Astrocyte (in vitro differentiated cells and primary cell): Measurements from ENCODE around the gene SMPD3. TPM values are rescaled to one million over a fixed set of nuclear protein-coding genes. Genes with fewer than 3 reads are reported as not detected.

Experiments
- DNase-seq: peaks from one replicate; pipeline ENCODE4 v3.0.0-alpha.2; 2010; ENCODE audit warnings: low read depth
- FAIRE-seq: peaks from 2 replicates; lab custom pipeline; 2011; peaks lifted over from hg19 to GRCh38; lab: Jason Lieb, UNC
- H2AFZ ChIP-seq: 2 replicates; pipeline ENCODE4 v1.6.0; 2012; ENCODE audit warnings: low read depth, low read length, inconsistent platforms
- H3K27ac ChIP-seq: 2 replicates; pipeline ENCODE4 v1.5.1; 2011; ENCODE audit warnings: low read depth, low read length, inconsistent platforms
- H3K27me3 ChIP-seq: 2 replicates; pipeline ENCODE4 v1.6.0; 2011; ENCODE audit warnings: low read length, inconsistent platforms; ENCODE audit not compliant: insufficient read depth
- H3K36me3 ChIP-seq: 2 replicates; pipeline ENCODE4 v1.5.1; 2011; ENCODE audit warnings: low read length, inconsistent platforms; ENCODE audit not compliant: insufficient read depth
- H3K4me1 ChIP-seq: 2 replicates; pipeline ENCODE4 v1.5.1; 2011; ENCODE audit warnings: low read length, inconsistent platforms; ENCODE audit not compliant: insufficient read depth
- H3K4me2 ChIP-seq: 2 replicates; pipeline ENCODE4 v1.6.0; 2012; ENCODE audit warnings: low read length, inconsistent platforms
- H3K4me3 ChIP-seq: 2 replicates; pipeline ENCODE4 v1.5.1; 2011; ENCODE audit warnings: low read depth, mild to moderate bottlenecking, low read length, inconsistent platforms; ENCODE audit not compliant: insufficient read depth
- H3K79me2 ChIP-seq: 2 replicates; pipeline ENCODE4 v1.6.0; 2012; ENCODE audit warnings: mild to moderate bottlenecking, low read length, inconsistent platforms; ENCODE audit not compliant: insufficient read depth
- H3K9ac ChIP-seq: 2 replicates; pipeline ENCODE4 v1.6.0; 2012; ENCODE audit warnings: mild to moderate bottlenecking, low read length, inconsistent platforms
- H3K9me3 ChIP-seq: 2 replicates; pipeline ENCODE4 v1.5.1; 2012; ENCODE audit warnings: low read depth, mild to moderate bottlenecking, low read length, inconsistent platforms; ENCODE audit not compliant: insufficient read depth
- H4K20me1 ChIP-seq: 2 replicates; pipeline ENCODE4 v1.6.0; 2012; ENCODE audit warnings: low read length, inconsistent platforms; ENCODE audit not compliant: insufficient read depth
- H3K27ac Mint-ChIP-seq: one replicate; pipeline ENCODE4 v1.8.0; 2021; ENCODE audit warnings: mild to moderate bottlenecking, mixed read lengths; ENCODE audit not compliant: unreplicated experiment
- H3K27me3 Mint-ChIP-seq: one replicate; pipeline ENCODE4 v1.8.0; 2021; ENCODE audit warnings: low read depth, mixed read lengths; ENCODE audit not compliant: unreplicated experiment
- H3K36me3 Mint-ChIP-seq: one replicate; pipeline ENCODE4 v1.8.0; 2021; ENCODE audit warnings: low read depth, mixed read lengths; ENCODE audit not compliant: unreplicated experiment
- H3K4me1 Mint-ChIP-seq: one replicate; pipeline ENCODE4 v1.8.0; 2021; ENCODE audit warnings: low read depth, mixed read lengths; ENCODE audit not compliant: unreplicated experiment
- H3K4me3 Mint-ChIP-seq: one replicate; pipeline ENCODE4 v1.8.0; 2021; ENCODE audit warnings: mild to moderate bottlenecking, moderate library complexity, mixed read lengths; ENCODE audit not compliant: unreplicated experiment
- H3K9me3 Mint-ChIP-seq: one replicate; pipeline ENCODE4 v1.8.0; 2021; ENCODE audit warnings: mild to moderate bottlenecking, mixed read lengths; ENCODE audit not compliant: unreplicated experiment
- EZH2 ChIP-seq: IDR thresholded peaks from 2 replicates; pipeline ENCODE4 v1.6.1; 2012; ENCODE audit warnings: mild to moderate bottlenecking, low read length, inconsistent platforms; ENCODE audit not compliant: insufficient read depth
- total RNA-seq: library from RNA; stranded (reverse); gene quantifications from 2 replicates; pipeline ENCODE4 v1.2.1, GENCODE V29; 2021
- TF ChIP-seq, protein P1 (sequence below): IDR thresholded peaks from 2 replicates; pipeline ENCODE4 v1.5.1; 2011; ENCODE audit warnings: low read depth, mild to moderate bottlenecking, inconsistent platforms, low read length, moderate library complexity; ENCODE audit not compliant: insufficient read depth

Gene SMPD3
- total RNA-seq, 1 donor from 2014 or later = 0.25 TPM

- H3K27me3 ChIP-seq = no peaks in the 10 kb centered on the region
- no peaks in the 10 kb centered on the region for H3K36me3 ChIP-seq
- DNase-seq (no peak), FAIRE-seq (no peak)
- no peak overlapping the region for H3K4me2 ChIP-seq
- Mint-ChIP-seq H3K27me3 (peaks cover 19% of the 10 kb centered on the region), H3K4me1 (peaks cover 7% of the 10 kb centered on the region), H3K27ac (no peak overlapping the region), H3K9me3 (peaks cover 2% of the 10 kb centered on the region), H3K4me3 (no peak overlapping the region), H3K36me3 (peaks cover 1% of the 10 kb centered on the region)
- H4K20me1 ChIP-seq = no peaks in the 10 kb centered on the region
- no peaks in the 10 kb centered on the region for H3K4me1 ChIP-seq
- H3K9me3 ChIP-seq = no peaks in the 10 kb centered on the region
- no peak overlapping the region for H2AFZ ChIP-seq
- no peak overlapping the region for H3K4me3 ChIP-seq
- no peak overlapping the region for H3K27ac ChIP-seq
- no peaks in the 10 kb centered on the region for H3K79me2 ChIP-seq
- TF ChIP-seq, protein P1, sequence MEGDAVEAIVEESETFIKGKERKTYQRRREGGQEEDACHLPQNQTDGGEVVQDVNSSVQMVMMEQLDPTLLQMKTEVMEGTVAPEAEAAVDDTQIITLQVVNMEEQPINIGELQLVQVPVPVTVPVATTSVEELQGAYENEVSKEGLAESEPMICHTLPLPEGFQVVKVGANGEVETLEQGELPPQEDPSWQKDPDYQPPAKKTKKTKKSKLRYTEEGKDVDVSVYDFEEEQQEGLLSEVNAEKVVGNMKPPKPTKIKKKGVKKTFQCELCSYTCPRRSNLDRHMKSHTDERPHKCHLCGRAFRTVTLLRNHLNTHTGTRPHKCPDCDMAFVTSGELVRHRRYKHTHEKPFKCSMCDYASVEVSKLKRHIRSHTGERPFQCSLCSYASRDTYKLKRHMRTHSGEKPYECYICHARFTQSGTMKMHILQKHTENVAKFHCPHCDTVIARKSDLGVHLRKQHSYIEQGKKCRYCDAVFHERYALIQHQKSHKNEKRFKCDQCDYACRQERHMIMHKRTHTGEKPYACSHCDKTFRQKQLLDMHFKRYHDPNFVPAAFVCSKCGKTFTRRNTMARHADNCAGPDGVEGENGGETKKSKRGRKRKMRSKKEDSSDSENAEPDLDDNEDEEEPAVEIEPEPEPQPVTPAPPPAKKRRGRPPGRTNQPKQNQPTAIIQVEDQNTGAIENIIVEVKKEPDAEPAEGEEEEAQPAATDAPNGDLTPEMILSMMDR = no peak
- TF ChIP-seq EZH2 = no peak
- H3K9ac ChIP-seq = no peak overlapping the region
These were observed 7.3 kb upstream of the SMPD3 start for GRCh38 chr16:68455631-68456030.

GRCh38 chr16:68454920-68455435, 6.7 kb upstream of the SMPD3 start:
- H2AFZ ChIP-seq = no peak overlapping the region
- no peak overlapping the region for H3K4me3 ChIP-seq
- no peaks in the 10 kb centered on the region for H3K27me3 ChIP-seq
- peaks cover 2% of the 10 kb centered on the region for H3K9me3 Mint-ChIP-seq
- peaks cover 13% of the 10 kb centered on the region for H3K27me3 Mint-ChIP-seq
- H3K9ac ChIP-seq = no peak overlapping the region
- H3K79me2 ChIP-seq = no peaks in the 10 kb centered on the region
- FAIRE-seq = no peak
- TF ChIP-seq, protein P1 = no peak
- TF ChIP-seq EZH2 = no peak
- H3K27ac Mint-ChIP-seq = no peak overlapping the region
- H3K36me3 Mint-ChIP-seq = no peaks in the 10 kb centered on the region
- no peak overlapping the region for H3K27ac ChIP-seq
- no peak for DNase-seq
- no peaks in the 10 kb centered on the region for H3K9me3 ChIP-seq
- H3K4me3 Mint-ChIP-seq = no peak overlapping the region
- no peaks in the 10 kb centered on the region for H3K4me1 ChIP-seq
- H4K20me1 ChIP-seq = no peaks in the 10 kb centered on the region
- H3K4me2 ChIP-seq = no peak overlapping the region
- peaks cover 14% of the 10 kb centered on the region for H3K4me1 Mint-ChIP-seq
- no peaks in the 10 kb centered on the region for H3K36me3 ChIP-seq

- Histone ChIP-seq H3K27ac (no peak overlapping the region), H3K36me3 (no peaks in the 10 kb centered on the region), H3K4me2 (no peak overlapping the region), H2AFZ (no peak overlapping the region), H3K4me1 (peaks cover 5% of the 10 kb centered on the region), H3K4me3 (no peak overlapping the region), H3K9ac (no peak overlapping the region), H4K20me1 (no peaks in the 10 kb centered on the region), H3K27me3 (no peaks in the 10 kb centered on the region), H3K9me3 (no peaks in the 10 kb centered on the region), H3K79me2 (no peaks in the 10 kb centered on the region)
- H3K9me3 Mint-ChIP-seq = peaks cover 2% of the 10 kb centered on the region
- TF ChIP-seq, protein P1 = no peak
- no peak for TF ChIP-seq EZH2
- H3K27me3 Mint-ChIP-seq = peaks cover 5% of the 10 kb centered on the region
- H3K4me1 Mint-ChIP-seq = peaks cover 20% of the 10 kb centered on the region
- FAIRE-seq (no peak), DNase-seq (no peak)
- no peak overlapping the region for H3K27ac Mint-ChIP-seq
- H3K36me3 Mint-ChIP-seq = no peaks in the 10 kb centered on the region
- H3K4me3 Mint-ChIP-seq = no peak overlapping the region
These were observed 5.5 kb upstream of the SMPD3 start for GRCh38 chr16:68453816-68454215.
